HEK293 (cell line): ENCODE results near the gene PARP1.
"Not testable (repeated sequence)": the region's sequence is repeated elsewhere in the genome, so short reads cannot be mapped to it uniquely, and the experiment has no call there.

ENCODE experiments used
- CTCF ChIA-PET: fragments of 350-600 bp; formaldehyde crosslinking; extraction: SDS; loops from one replicate; lab custom pipeline; 2021; ENCODE audit warnings: antibody characterized with exemption; lab: Yijun Ruan, JAX
- POLR2A ChIA-PET: fragments of 300-600 bp; formaldehyde crosslinking; extraction: SDS; loops from one replicate; lab custom pipeline; 2020; ENCODE audit warnings: antibody characterized with exemption, inconsistent platforms; lab: Yijun Ruan, JAX
- H3K27ac ChIP-seq: fragments of 200-500 bp; sonication (Bioruptor generic); 2 replicates; pipeline ENCODE4 v1.5.1; 2014; ENCODE audit warnings: low read depth, low read length, control low read depth, inconsistent platforms; ENCODE audit errors: extremely low read depth
- H3K36me3 ChIP-seq, 2 experiments: fragments of 200-500 bp in 1 of 2; sonication (Bioruptor generic) in 1 of 2; 1 replicate in 1 of 2; 2 replicates in 1 of 2; pipeline ENCODE4 v1.5.1; 2014 to 2017; ENCODE audit warnings: inconsistent platforms in 2 of 2, low read length in 2 of 2; ENCODE audit not compliant: control insufficient read depth in 2 of 2, insufficient read depth in 1 of 2
- H3K4me1 ChIP-seq: fragments of 200-500 bp; sonication (Bioruptor generic); 2 replicates; pipeline ENCODE4 v1.5.1; 2014; ENCODE audit warnings: mild to moderate bottlenecking, low read length, inconsistent platforms; ENCODE audit not compliant: control insufficient read depth, insufficient read depth
- H3K4me3 ChIP-seq: 2 replicates; pipeline ENCODE4 v1.5.1; 2011; ENCODE audit warnings: low read depth, mild to moderate bottlenecking, control low read depth, low read length, moderate library complexity
- H3K9me3 ChIP-seq: fragments of 200-500 bp; sonication (Bioruptor generic); 2 replicates; pipeline ENCODE4 v1.5.1; 2014; ENCODE audit warnings: low read depth, low read length, inconsistent platforms; ENCODE audit not compliant: control insufficient read depth, insufficient read depth
- FEZF1 ChIP-seq: fragments of 450-650 bp; formaldehyde crosslinking; IDR thresholded peaks from 2 replicates; pipeline ENCODE4 v1.5.1; 2016; ENCODE audit warnings: missing biosample characterization, missing genetic modification characterization
- SETDB1 ChIP-seq: IDR thresholded peaks from one replicate; pipeline ENCODE4 v1.6.1; 2017; ENCODE audit warnings: mild to moderate bottlenecking, low read length, moderate library complexity, mixed read lengths; ENCODE audit not compliant: insufficient read length
- ZNF184 ChIP-seq: fragments of 450-650 bp; IDR thresholded peaks from 2 replicates; pipeline ENCODE4 v1.5.1; 2018; ENCODE audit warnings: missing biosample characterization, mild to moderate bottlenecking, missing genetic modification characterization
- ZNF202 ChIP-seq: fragments of 450-650 bp; formaldehyde crosslinking; IDR thresholded peaks from 2 replicates; pipeline ENCODE4 v1.5.1; 2016; ENCODE audit warnings: missing biosample characterization, missing genetic modification characterization, borderline replicate concordance
- ZNF292 ChIP-seq: fragments of 450-650 bp; formaldehyde crosslinking; IDR thresholded peaks from 2 replicates; pipeline ENCODE4 v1.5.1; 2016; ENCODE audit warnings: low read depth, missing biosample characterization, missing genetic modification characterization, borderline replicate concordance
- ZNF391 ChIP-seq: fragments of 450-650 bp; formaldehyde crosslinking; IDR thresholded peaks from 2 replicates; pipeline ENCODE4 v1.5.1; 2016; ENCODE audit warnings: low read depth, missing biosample characterization, missing genetic modification characterization, borderline replicate concordance
- ZNF561 ChIP-seq: fragments of 450-650 bp; IDR thresholded peaks from 2 replicates; pipeline ENCODE4 v1.5.1; 2018; ENCODE audit warnings: missing biosample characterization, missing genetic modification characterization, borderline replicate concordance
- ZNF600 ChIP-seq: fragments of 450-650 bp; formaldehyde crosslinking; IDR thresholded peaks from 2 replicates; pipeline ENCODE4 v1.5.1; 2016; ENCODE audit warnings: missing biosample characterization, missing genetic modification characterization
- TF ChIP-seq, protein P1 (sequence below): fragments of 450-650 bp; formaldehyde crosslinking; optimal IDR thresholded peaks from 2 replicates; pipeline ENCODE3; 2016; ENCODE audit warnings: missing biosample characterization, mild to moderate bottlenecking, missing genetic modification characterization
- TF ChIP-seq, protein P2 (sequence below): fragments of 450-650 bp; IDR thresholded peaks from 2 replicates; pipeline ENCODE4 v1.5.1; 2018; ENCODE audit warnings: missing biosample characterization, mild to moderate bottlenecking, missing genetic modification characterization
- TF ChIP-seq, protein P3 (sequence below): fragments of 450-650 bp; formaldehyde crosslinking; IDR thresholded peaks from 2 replicates; pipeline ENCODE4 v1.5.1; 2017; ENCODE audit warnings: missing biosample characterization, missing genetic modification characterization
- TF ChIP-seq, protein P4 (sequence below): fragments of 450-650 bp; formaldehyde crosslinking; IDR thresholded peaks from 2 replicates; pipeline ENCODE4 v1.5.1; 2016; ENCODE audit warnings: missing biosample characterization, missing genetic modification characterization

PARP1 gene

DNA sequence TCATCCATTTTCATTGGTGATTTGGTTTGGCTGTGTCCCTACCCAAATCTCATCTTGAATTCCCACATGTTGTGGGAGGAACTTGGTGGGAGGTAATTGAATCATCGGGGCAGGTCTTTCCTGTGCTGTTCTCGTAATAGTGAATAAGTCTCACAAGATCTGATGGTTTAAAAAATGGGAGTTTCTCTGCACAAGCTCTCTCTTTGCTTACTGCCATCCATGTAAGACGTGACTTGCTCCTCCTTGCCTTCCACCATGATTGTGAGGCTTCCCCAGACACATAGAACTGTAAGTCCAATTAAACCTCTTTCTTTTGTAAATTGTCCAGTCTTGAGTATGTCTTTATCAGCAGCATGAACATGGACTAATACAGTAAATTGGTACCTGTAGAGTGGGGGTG is 67.8 kb downstream of the PARP1 start:
- POLR2A ChIA-PET, H3K36me3 ChIP-seq, H3K9me3 ChIP-seq, H3K4me3 ChIP-seq, H3K4me1 ChIP-seq, H3K27ac ChIP-seq: not testable (repeated sequence)
- CTCF ChIA-PET: interaction anchor here (1.0 to 2.0 kb wide), 2 partner anchors 8 to 215 kb away, joined by 3 to 16 read pairs; no protein-coding TSS in a partner anchor
- peak; percentile 24 for TF ChIP-seq SETDB1

DNA sequence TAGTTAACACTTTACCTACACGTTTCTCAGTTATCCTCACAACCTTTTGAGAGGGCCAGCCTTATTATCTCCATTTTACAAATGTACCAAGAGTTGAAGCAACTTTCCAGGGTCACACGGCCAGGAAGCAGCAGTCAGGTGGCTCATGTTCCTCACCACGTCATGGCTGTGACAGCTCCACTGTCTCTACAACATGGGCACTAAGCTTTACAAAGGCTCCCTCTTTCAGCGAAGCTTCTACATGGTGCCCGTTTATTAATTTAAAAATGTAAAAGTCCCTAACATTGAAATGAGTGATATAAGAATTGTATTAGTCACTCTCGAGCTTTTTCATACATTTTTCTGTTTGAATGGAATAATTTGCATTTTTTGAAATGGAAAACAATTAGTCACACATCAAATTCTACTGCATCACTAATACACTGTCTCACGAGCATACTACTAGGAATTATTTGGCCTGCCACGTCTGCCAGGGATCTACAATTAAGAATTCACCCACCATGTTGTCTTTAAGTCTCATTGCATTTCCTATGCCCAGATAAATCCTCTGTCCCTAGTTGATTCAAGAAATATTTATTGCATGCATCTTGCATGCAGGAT is 70.5 kb downstream of the PARP1 start:
- TF ChIP-seq, protein P1, sequence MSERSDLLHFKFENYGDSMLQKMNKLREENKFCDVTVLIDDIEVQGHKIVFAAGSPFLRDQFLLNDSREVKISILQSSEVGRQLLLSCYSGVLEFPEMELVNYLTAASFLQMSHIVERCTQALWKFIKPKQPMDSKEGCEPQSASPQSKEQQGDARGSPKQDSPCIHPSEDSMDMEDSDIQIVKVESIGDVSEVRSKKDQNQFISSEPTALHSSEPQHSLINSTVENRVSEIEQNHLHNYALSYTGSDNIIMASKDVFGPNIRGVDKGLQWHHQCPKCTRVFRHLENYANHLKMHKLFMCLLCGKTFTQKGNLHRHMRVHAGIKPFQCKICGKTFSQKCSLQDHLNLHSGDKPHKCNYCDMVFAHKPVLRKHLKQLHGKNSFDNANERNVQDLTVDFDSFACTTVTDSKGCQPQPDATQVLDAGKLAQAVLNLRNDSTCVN (tag by site-specific recombination): no peak
- TF ChIP-seq, protein P2, sequence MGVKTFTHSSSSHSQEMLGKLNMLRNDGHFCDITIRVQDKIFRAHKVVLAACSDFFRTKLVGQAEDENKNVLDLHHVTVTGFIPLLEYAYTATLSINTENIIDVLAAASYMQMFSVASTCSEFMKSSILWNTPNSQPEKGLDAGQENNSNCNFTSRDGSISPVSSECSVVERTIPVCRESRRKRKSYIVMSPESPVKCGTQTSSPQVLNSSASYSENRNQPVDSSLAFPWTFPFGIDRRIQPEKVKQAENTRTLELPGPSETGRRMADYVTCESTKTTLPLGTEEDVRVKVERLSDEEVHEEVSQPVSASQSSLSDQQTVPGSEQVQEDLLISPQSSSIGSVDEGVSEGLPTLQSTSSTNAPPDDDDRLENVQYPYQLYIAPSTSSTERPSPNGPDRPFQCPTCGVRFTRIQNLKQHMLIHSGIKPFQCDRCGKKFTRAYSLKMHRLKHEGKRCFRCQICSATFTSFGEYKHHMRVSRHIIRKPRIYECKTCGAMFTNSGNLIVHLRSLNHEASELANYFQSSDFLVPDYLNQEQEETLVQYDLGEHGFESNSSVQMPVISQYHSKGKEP (tag by site-specific recombination): no peak
- TF ChIP-seq, protein P3, sequence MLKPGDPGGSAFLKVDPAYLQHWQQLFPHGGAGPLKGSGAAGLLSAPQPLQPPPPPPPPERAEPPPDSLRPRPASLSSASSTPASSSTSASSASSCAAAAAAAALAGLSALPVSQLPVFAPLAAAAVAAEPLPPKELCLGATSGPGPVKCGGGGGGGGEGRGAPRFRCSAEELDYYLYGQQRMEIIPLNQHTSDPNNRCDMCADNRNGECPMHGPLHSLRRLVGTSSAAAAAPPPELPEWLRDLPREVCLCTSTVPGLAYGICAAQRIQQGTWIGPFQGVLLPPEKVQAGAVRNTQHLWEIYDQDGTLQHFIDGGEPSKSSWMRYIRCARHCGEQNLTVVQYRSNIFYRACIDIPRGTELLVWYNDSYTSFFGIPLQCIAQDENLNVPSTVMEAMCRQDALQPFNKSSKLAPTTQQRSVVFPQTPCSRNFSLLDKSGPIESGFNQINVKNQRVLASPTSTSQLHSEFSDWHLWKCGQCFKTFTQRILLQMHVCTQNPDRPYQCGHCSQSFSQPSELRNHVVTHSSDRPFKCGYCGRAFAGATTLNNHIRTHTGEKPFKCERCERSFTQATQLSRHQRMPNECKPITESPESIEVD (tag by site-specific recombination): no peak
- TF ChIP-seq ZNF184 (tag by site-specific recombination) (no peak), ZNF292 (tag by site-specific recombination) (no peak), ZNF202 (tag by site-specific recombination) (no peak), ZNF561 (tag by site-specific recombination) (no peak), FEZF1 (no peak)
- ChIA-PET POLR2A (interaction anchor here (0.7 kb wide), 1 partner anchor 97 kb away, joined by 5 read pairs; no protein-coding TSS in a partner anchor), CTCF (interaction anchor here (1.2 to 1.7 kb wide), 2 partner anchors 136 to 212 kb away, joined by 5 to 7 read pairs; no protein-coding TSS in a partner anchor)
- H3K27ac ChIP-seq: no peak overlapping the region
- H3K36me3 ChIP-seq: no peaks in the 10 kb centered on the region
- H3K9me3 ChIP-seq: no peaks in the 10 kb centered on the region
- no peak overlapping the region for H3K4me3 ChIP-seq
- H3K4me1 ChIP-seq: peaks cover 3% of the 10 kb centered on the region; the same call in 1 of the 2 replicates

DNA sequence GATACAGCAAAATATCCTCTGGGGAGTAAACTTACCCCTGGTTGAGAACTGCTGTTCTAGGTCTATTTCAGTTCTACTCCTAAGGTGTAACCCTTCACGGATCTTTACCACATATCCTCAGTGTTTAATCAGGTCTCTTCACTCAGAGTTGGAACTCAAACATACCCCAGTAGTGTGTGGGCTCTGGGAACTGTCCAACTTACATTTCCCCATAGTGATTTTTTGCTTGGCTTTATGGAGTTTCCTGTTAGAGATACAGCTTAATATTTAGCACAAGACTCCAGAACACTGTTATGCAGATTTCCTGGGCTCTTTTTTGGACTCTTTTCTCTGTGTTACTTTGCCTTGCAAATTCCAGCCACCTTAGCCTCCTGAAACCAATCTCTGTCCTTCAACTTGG is 72.2 kb downstream of the PARP1 start:
- H3K9me3 ChIP-seq: no peaks in the 10 kb centered on the region
- POLR2A ChIA-PET: no interaction called here
- H3K4me1 ChIP-seq: peaks cover 3% of the 10 kb centered on the region; the same call in 1 of the 2 replicates
- H3K36me3 ChIP-seq: no peaks in the 10 kb centered on the region
- CTCF ChIA-PET: interaction anchor here (0.5 to 0.6 kb wide), 2 partner anchors 154 to 211 kb away, joined by 3 to 4 read pairs; no protein-coding TSS in a partner anchor
- no peak overlapping the region for H3K4me3 ChIP-seq
- TF ChIP-seq, protein P4, sequence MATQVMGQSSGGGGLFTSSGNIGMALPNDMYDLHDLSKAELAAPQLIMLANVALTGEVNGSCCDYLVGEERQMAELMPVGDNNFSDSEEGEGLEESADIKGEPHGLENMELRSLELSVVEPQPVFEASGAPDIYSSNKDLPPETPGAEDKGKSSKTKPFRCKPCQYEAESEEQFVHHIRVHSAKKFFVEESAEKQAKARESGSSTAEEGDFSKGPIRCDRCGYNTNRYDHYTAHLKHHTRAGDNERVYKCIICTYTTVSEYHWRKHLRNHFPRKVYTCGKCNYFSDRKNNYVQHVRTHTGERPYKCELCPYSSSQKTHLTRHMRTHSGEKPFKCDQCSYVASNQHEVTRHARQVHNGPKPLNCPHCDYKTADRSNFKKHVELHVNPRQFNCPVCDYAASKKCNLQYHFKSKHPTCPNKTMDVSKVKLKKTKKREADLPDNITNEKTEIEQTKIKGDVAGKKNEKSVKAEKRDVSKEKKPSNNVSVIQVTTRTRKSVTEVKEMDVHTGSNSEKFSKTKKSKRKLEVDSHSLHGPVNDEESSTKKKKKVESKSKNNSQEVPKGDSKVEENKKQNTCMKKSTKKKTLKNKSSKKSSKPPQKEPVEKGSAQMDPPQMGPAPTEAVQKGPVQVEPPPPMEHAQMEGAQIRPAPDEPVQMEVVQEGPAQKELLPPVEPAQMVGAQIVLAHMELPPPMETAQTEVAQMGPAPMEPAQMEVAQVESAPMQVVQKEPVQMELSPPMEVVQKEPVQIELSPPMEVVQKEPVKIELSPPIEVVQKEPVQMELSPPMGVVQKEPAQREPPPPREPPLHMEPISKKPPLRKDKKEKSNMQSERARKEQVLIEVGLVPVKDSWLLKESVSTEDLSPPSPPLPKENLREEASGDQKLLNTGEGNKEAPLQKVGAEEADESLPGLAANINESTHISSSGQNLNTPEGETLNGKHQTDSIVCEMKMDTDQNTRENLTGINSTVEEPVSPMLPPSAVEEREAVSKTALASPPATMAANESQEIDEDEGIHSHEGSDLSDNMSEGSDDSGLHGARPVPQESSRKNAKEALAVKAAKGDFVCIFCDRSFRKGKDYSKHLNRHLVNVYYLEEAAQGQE: peak; percentile 75; the same call in 1 of the 2 replicates
- TF ChIP-seq ZNF600 (tag by site-specific recombination) (0 out of 2 replicates have a peak, but pooled peaks have one; percentile 28), ZNF391 (tag by site-specific recombination) (no peak)
- no peak overlapping the region for H3K27ac ChIP-seq
